Astrocyte (in vitro differentiated cells and primary cell): ENCODE data around the gene BCL7C.

ENCODE experiments used
- EZH2 ChIP-seq: IDR thresholded peaks from 2 replicates; pipeline ENCODE4 v1.6.1; 2012; ENCODE audit warnings: mild to moderate bottlenecking, low read length, inconsistent platforms; ENCODE audit not compliant: insufficient read depth
- TF ChIP-seq, protein P1 (sequence below): IDR thresholded peaks from 2 replicates; pipeline ENCODE4 v1.5.1; 2011; ENCODE audit warnings: low read depth, mild to moderate bottlenecking, inconsistent platforms, low read length, moderate library complexity; ENCODE audit not compliant: insufficient read depth

DNA sequence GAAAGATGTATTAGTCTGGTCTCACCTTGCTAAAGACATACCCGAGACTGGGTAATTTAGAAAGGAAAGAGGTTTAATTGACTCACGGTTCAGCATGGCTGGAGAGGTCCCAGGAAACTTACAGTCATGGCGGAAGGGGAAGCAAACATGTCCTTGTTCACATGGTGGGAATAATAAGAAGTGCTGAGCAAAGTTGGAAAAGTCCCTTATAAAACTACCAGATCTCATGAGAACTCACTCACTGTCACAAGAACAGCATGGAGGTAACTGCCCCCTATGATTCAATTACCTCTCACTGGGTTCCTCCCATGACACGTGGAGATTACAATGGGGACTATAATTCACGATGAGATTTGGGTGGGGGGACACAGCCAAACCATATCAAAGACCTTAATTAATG, 53.3 kb downstream of the BCL7C start:
- TF ChIP-seq, protein P1, sequence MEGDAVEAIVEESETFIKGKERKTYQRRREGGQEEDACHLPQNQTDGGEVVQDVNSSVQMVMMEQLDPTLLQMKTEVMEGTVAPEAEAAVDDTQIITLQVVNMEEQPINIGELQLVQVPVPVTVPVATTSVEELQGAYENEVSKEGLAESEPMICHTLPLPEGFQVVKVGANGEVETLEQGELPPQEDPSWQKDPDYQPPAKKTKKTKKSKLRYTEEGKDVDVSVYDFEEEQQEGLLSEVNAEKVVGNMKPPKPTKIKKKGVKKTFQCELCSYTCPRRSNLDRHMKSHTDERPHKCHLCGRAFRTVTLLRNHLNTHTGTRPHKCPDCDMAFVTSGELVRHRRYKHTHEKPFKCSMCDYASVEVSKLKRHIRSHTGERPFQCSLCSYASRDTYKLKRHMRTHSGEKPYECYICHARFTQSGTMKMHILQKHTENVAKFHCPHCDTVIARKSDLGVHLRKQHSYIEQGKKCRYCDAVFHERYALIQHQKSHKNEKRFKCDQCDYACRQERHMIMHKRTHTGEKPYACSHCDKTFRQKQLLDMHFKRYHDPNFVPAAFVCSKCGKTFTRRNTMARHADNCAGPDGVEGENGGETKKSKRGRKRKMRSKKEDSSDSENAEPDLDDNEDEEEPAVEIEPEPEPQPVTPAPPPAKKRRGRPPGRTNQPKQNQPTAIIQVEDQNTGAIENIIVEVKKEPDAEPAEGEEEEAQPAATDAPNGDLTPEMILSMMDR = no peak
- no peak for TF ChIP-seq EZH2
